ENCODE results near the gene NRG3.

DNA sequence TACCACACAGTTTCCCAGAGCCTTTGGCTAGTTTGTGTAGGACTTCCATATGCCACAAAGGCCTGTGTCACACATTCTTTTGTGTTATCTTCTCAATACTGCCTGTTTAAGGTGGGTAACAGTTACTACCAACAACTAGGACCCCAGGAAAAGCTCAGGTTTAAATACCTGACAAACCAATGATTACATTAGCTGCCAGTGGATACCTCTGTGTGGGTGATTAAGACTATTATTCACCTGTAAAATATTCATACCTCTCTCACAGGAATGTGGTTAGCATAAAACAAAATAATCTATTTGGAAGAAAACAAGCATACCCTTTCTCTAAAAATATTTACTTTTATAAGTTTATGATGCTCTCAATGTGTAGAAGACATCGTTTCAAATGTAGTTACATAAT is 1007.7 kb downstream of the NRG3 start:
- TF ChIP-seq, protein P1, sequence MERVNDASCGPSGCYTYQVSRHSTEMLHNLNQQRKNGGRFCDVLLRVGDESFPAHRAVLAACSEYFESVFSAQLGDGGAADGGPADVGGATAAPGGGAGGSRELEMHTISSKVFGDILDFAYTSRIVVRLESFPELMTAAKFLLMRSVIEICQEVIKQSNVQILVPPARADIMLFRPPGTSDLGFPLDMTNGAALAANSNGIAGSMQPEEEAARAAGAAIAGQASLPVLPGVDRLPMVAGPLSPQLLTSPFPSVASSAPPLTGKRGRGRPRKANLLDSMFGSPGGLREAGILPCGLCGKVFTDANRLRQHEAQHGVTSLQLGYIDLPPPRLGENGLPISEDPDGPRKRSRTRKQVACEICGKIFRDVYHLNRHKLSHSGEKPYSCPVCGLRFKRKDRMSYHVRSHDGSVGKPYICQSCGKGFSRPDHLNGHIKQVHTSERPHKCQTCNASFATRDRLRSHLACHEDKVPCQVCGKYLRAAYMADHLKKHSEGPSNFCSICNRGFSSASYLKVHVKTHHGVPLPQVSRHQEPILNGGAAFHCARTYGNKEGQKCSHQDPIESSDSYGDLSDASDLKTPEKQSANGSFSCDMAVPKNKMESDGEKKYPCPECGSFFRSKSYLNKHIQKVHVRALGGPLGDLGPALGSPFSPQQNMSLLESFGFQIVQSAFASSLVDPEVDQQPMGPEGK (CRISPR knock-in tag; IDR thresholded peaks at IDR 0.05; ENCODE audit: borderline replicate concordance), result no peak
- TF ChIP-seq ARNTL (CRISPR knock-in tag; IDR thresholded peaks at IDR 0.05; ENCODE audit: borderline replicate concordance, low read depth) (no peak), ZNF565 (CRISPR knock-in tag; conservative IDR thresholded peaks at IDR 0.05; ENCODE audit: low read depth) (no peak), RARB (CRISPR knock-in tag; IDR thresholded peaks at IDR 0.05) (no peak), ZFP3 (CRISPR knock-in tag; IDR thresholded peaks at IDR 0.05) (no peak), GLIS3 (CRISPR knock-in tag; IDR thresholded peaks at IDR 0.05) (no peak), ZC3H10 (CRISPR knock-in tag; IDR thresholded peaks at IDR 0.05) (no peak), OSR1 (CRISPR knock-in tag; IDR thresholded peaks at IDR 0.05) (no peak), ZNF70 (CRISPR knock-in tag; IDR thresholded peaks at IDR 0.05) (no peak), TCF4 (CRISPR knock-in tag; IDR thresholded peaks at IDR 0.05; ENCODE audit: borderline replicate concordance) (no peak), ZFP30 (CRISPR knock-in tag; IDR thresholded peaks at IDR 0.05) (no peak), ZNF8 (CRISPR knock-in tag; IDR thresholded peaks at IDR 0.05) (no peak)
- TF ChIP-seq, protein P2, sequence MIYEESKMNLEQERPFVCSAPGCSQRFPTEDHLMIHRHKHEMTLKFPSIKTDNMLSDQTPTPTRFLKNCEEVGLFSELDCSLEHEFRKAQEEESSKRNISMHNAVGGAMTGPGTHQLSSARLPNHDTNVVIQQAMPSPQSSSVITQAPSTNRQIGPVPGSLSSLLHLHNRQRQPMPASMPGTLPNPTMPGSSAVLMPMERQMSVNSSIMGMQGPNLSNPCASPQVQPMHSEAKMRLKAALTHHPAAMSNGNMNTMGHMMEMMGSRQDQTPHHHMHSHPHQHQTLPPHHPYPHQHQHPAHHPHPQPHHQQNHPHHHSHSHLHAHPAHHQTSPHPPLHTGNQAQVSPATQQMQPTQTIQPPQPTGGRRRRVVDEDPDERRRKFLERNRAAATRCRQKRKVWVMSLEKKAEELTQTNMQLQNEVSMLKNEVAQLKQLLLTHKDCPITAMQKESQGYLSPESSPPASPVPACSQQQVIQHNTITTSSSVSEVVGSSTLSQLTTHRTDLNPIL (CRISPR knock-in tag; IDR thresholded peaks at IDR 0.05; ENCODE audit: low read depth), result no peak
- TF ChIP-seq, protein P3, sequence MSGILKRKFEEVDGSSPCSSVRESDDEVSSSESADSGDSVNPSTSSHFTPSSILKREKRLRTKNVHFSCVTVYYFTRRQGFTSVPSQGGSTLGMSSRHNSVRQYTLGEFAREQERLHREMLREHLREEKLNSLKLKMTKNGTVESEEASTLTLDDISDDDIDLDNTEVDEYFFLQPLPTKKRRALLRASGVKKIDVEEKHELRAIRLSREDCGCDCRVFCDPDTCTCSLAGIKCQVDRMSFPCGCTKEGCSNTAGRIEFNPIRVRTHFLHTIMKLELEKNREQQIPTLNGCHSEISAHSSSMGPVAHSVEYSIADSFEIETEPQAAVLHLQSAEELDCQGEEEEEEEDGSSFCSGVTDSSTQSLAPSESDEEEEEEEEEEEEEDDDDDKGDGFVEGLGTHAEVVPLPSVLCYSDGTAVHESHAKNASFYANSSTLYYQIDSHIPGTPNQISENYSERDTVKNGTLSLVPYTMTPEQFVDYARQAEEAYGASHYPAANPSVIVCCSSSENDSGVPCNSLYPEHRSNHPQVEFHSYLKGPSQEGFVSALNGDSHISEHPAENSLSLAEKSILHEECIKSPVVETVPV (CRISPR knock-in tag; IDR thresholded peaks at IDR 0.05), result no peak
